ENCODE results near the gene GRP. TPM values are rescaled to one million over a fixed set of nuclear protein-coding genes. Genes with fewer than 3 reads are reported as not detected.

GRP gene
- polyA plus RNA-seq, 1 donor: 0.50 TPM

- no peak for DNase-seq
Measured at GRCh38 chr18:59267503-59268126, 47.7 kb downstream of the GRP start.

GRCh38 chr18:59268127-59268720 lies 48.3 kb downstream of the GRP start:
- DNase-seq: no peak

GRCh38 chr18:59268721-59269562 lies 49.0 kb downstream of the GRP start:
- DNase-seq: peak; percentile 61

- no peak for DNase-seq
Measured at GRCh38 chr18:59269563-59270119, 49.7 kb downstream of the GRP start.

DNA sequence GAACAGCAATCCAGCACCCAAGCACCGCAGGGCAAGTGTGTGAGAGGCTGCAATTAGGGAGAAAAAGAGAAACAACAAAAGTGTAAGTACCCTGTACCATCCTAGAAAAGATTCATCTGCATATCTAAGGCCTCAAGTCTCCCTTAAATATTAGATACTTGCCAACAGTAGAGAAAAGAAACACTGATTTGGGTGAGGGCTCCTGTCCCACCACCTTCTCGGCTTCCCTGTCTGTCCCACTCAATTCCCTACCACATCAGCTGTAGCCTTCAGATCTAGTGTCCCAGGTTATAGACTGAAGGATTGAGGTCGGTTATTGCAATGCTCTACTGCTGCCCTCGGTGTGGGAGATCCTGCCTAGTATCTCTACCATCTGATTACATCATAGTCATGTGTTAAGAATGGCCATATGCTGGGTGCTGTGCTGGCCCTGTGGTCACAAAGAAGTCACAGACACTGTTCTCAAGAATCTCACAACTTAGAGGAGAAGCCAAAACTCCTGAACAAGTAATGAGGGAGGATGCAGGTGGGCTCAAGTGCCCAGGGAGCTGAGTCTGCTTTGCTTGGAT lies 50.8 kb downstream of the GRP start:
- DNase-seq: no peak

DNA sequence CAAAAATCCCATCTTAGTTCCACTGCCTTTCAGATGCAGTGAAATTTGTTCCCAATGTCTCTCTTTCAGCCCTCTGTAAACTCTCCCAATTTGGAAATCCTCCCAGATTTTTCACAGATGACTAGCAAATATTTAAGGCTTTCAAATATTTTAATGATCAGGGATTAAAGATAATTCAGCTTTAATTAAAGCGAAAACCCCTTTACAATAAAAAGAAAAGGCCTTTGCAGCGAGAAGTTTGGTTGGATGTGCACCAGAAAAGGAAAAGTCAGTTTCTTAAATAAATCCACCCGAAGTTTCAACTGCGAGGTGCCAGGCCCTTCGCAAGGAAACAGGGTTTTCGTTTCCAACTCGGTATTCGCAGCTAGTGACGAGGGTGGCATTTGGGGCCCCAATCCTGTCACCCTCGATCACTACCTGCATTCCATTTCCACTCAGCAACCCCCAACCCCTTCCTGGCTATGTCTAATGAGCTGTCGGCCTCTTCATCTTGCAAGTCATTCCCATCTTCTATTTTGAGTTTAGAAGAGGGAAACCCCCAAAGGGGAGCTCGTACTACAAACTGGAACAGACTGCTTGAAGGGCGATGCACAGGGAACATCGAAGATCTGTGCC lies 51.8 kb downstream of the GRP start:
- DNase-seq: no peak

DNA sequence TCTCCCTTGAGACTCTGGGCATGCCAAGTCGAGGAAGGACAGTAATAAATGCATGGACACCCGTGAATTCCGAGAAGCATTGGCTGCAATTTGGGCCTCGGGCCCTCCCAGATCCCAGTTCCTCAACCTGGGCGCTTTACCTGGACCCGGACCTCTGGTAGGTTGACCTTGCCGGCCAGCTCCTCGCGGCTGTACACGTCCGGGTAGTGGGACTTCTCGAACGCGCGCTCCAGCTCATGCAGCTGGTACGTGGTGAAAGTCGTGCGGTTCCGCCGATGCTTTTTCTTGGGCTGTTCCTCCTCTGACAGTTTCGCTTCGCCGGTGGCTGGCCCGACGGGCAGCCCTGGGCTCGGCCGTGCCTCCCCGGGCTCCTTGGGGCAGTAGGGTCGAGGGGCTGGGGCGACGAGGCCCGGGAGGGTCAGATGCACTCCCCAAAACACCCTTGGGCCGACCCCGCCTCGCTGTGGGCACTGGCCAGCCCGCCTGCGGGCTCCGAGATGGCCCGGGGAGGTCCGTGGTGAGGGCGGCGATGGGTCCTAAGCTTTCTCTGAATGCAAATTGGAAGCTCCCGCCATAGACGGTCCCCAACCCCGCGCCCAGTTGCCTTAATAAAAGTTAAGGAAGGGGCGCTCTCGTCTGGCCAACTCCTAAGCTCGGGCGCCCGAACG lies 52.4 kb downstream of the GRP start:
- no peak for DNase-seq

DNA sequence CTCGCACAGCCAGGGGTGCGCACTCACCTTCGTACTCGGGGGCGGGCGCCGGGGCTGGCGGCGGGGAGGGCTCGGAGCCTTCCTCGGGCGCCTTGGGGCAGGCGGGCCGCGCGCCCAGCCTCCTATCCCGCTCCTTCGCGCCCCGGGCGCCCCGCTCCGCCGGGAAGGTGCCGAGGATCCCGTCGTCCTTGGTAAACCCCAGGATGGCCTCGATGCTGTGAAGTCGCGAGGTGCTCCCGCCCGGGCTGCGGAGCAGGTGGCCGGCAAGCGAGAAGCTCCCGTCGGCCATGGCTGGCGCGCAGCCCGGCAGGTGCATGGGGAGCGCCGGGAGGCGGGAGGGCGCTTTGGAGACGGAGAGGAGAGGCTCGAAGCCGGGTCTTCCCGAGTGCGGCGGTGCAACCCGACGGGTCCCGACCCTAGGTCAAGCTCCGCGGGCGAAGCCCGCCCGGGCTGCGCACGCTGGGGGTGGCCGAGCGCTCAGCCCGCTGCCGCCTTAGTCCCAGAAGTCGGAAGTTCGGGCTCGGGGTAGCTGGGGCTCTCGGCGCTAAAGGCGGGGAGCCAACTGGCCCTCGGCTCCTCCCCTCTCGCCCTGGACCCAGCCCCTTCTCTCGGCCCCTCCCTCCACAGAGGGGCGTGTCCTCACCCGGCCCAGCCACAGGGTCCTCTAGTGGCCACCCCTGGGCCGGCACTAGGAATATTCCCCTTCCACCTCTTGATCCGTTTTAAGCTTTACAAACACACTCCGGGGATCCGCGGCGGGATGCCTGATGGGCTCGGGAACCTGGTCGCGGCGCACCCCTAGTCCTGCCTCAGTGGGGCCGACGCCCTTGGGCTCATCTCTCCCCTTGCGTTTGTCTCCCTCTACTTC lies 53.2 kb downstream of the GRP start, which contains the start of gene RAX:
Gene RAX (minus strand): TSS at position 564 of the 868 bp plus-strand sequence. CDS start 248 bp downstream, at position 316.
- DNase-seq: no peak

DNA sequence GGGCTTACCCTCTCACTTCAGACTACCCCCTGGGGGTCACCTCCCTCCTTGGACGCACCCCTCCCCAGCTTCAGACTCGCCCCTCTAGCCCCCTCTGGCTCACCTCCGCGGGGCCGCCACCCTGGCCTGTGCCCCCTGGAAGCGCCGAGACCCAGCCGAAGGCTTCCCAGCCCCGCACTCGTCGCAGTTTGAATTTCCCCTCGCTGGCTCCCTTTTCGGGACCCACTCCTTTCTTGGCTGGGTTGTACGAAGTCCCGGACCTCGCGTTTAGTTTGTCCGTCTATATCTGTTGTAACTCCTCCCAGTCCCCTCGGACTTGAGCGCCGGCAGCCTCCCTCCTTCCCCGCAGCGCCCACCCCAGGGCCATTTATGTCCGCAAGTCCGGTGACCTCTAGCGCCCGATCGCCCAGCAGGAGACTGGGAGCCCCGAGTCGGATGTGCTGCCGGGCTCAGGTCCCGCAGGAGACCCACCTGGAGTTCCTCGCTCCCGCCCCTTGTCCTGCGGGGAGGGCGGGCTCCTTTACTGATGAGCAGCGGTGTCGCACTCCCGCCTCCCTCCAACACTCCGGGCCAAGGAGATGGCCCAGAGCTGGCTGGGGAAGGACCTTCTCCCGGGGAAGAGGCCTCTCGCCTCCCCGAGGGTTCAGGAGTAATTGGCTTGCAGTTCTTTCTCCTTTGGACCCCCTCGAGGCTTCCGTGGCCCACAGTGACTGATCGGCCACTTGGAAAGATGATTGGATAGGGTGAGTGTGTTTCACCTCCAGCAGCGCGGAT lies 54.0 kb downstream of the GRP start:
- DNase-seq: no peak

DNA sequence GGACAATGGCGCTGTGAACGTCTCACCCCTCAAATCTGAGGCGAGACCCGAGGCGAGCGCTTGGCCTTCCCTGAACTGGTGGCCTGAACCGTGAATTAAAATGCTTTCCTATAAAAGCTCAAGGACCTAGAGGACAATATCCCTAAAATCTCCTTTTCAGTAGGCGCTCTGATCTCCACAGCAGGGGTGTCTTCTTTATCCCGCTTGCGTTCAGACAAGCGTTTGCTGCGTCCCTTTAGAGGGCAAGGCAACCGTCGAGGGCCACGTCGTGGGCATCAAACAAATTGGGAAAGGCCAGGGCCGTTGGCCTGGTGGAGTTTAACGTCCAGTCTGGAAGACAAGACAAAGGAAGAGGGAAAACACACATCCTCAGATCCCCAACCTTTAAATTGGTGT lies 54.6 kb downstream of the GRP start:
- DNase-seq: no peak

DNA sequence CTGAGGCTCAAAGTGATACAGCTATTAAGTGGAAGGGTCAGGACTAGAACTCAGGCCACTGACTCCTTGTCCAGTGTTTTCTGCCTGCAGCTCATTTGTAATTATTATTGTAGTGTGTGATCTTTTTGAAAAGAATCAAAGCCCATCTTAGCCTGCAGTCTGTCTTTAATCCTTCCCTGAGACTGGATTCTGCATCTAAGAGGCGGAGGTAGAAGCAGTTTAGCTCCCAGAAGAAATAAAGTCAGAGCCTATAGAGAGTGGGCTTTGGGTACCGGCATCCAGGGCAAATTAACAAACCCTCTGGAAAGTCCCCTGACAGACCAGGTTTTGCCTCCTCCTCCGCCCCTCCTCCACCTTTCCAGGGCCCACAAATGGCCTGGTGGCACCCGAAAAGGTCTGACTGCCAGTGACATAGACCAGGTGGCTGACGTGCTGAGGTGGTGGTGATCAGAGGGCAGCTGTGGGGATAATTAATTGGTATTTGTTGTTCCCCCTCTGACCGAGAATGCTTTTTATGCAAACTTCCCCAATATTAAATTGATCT lies 55.5 kb downstream of the GRP start:
- DNase-seq: no peak

DNA sequence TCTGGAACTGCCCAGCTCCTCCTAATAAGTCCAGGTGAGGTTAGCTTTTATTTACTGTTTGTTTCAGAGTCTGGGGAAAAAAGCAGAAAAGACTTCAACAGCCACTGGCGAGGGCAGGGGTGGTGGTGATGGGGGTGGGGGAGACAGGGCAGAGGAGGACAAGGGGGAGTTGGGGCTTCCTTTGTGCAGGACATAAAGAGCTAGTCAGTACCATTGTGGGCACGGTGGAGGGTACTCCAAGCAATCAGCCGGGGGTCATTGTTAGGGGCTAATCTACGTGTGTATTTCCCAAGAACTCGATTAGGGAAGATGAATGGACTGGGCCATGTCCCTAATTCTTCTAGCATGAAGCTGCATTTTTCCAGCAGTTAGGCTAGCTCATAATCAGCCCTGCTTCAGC lies 56.1 kb downstream of the GRP start:
- no peak for DNase-seq

DNA sequence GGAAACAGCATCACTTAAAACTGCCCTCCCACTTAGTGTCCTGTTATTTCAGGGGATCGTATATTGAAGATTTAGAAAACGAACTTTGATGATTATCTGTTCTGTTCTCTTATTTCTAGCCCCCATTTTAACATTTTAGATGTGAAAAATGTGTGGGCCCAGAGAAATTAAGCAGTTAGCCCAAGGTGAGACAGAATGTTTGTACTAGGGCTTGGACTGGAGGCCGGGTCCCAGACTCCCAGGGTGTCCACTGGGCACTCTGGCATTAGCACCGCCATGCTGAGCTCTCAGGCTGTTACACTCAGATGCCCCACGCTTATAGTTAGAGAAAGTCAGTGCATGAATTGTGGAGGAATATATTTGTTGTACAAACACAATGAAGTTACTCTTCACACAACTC lies 58.8 kb downstream of the GRP start:
- no peak for DNase-seq

DNA sequence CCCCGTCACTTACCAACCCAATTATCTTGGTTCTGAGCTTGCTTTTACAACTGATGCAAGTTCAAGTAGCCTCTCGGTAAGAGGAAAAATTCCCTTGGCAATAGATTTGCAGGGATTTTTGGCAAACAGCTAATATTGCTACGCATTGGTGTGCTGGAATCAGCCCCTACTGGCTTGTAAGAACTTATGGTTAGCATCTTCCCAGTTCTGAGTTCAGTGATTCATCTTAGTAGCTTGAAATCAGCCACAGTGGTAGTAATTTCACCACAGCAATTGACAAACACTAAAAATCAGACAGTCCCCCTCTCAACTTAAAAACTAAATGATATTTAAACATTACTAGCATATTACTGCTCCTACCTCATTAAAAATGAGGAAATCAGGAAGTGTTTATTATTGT lies 59.2 kb downstream of the GRP start:
- DNase-seq: no peak

DNA sequence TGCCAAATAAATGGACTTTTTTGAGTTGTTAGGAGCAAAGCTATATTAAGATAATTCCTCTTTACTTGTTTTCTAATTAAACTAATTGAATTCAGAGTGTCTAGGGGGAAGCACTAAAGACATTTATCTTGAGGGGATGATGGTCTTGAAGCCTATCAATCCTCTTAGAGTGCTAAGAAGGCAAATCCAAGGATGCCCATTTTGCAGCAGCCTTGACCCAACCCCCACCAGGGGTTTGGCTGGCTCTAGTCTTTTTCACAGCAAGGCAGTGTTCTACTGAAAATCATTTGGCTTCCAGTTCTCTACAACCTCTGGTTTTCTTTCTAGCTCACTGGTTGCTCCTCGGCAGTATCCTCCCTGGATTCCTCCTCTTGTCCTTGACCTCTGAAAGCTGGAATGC lies 59.8 kb downstream of the GRP start:
- no peak for DNase-seq

Data from left kidney (tissue), 2 donors.